Stimulated activated CD8-positive, alpha-beta memory T cell treated with anti-CD3 and anti-CD28 coated beads, Interleukin-15, amount 100 ng/mL, for 24 hours (primary cell): ENCODE measurements around the gene SURF4.

Experiments used
- DNase-seq: peaks from one replicate; pipeline ENCODE4 v3.0.0-alpha.2; 2020; ENCODE audit warnings: low read depth

SURF4 gene

GRCh38 chr9:133374612-133375115 lies 1.2 kb downstream of the SURF4 start:
- DNase-seq: no peak

- no peak for DNase-seq
Measured at GRCh38 chr9:133372144-133372543, 3.7 kb downstream of the SURF4 start.

- no peak for DNase-seq
Measured at GRCh38 chr9:133371261-133371711, 4.6 kb downstream of the SURF4 start.

GRCh38 chr9:133370685-133371084 lies 5.2 kb downstream of the SURF4 start:
- DNase-seq: no peak

GRCh38 chr9:133369933-133370332 lies 5.9 kb downstream of the SURF4 start:
- no peak for DNase-seq

- DNase-seq: no peak
Measured at GRCh38 chr9:133369422-133369821, 6.4 kb downstream of the SURF4 start.

- no peak for DNase-seq
Measured at GRCh38 chr9:133368249-133368881, 7.5 kb downstream of the SURF4 start.

- DNase-seq: no peak
Measured at GRCh38 chr9:133367778-133368177, 8.1 kb downstream of the SURF4 start.

GRCh38 chr9:133367221-133367620 lies 8.6 kb downstream of the SURF4 start:
- no peak for DNase-seq

- DNase-seq: no peak
Measured at GRCh38 chr9:133366435-133366834, 9.4 kb downstream of the SURF4 start.

- DNase-seq: no peak
Measured at GRCh38 chr9:133362359-133363044, 13.4 kb downstream of the SURF4 start.

GRCh38 chr9:133361507-133362092 lies 14.3 kb downstream of the SURF4 start:
- no peak for DNase-seq

- DNase-seq: no peak
Measured at GRCh38 chr9:133360400-133361393, 15.2 kb downstream of the SURF4 start.

GRCh38 chr9:133359399-133360175 lies 16.3 kb downstream of the SURF4 start:
- no peak for DNase-seq

- DNase-seq: no peak
Measured at GRCh38 chr9:133357656-133358055, 18.2 kb downstream of the SURF4 start.

GRCh38 chr9:133356391-133357091 lies 19.3 kb downstream of the SURF4 start, which contains the start of the genes SURF1 and SURF2:
SURF1 (minus strand) TSS chr9:133356487; CDS start chr9:133356453, 34 bp downstream.
SURF2 (plus strand) TSS chr9:133356550; CDS start chr9:133356593, 43 bp downstream.
- DNase-seq: peak; percentile 84

- DNase-seq: no peak
Measured at GRCh38 chr9:133355881-133356357, 19.9 kb downstream of the SURF4 start.

- no peak for DNase-seq
Measured at GRCh38 chr9:133354766-133355165, 21.1 kb downstream of the SURF4 start.

- DNase-seq: no peak
Measured at GRCh38 chr9:133353548-133353947, 22.3 kb downstream of the SURF4 start.
